ENCODE data around the gene RASAL3.

GRCh38 chr19:15424121-15424520, 40.2 kb downstream of the RASAL3 start:
- no peak for TF ChIP-seq YY1 (IDR thresholded peaks at IDR 0.05; ENCODE audit: extremely low read depth, insufficient replicate concordance, low read depth, low read length)
- no peak for TF ChIP-seq SIN3A (IDR thresholded peaks at IDR 0.05; ENCODE audit: low read depth)
- TF ChIP-seq EZH2phosphoT487 (IDR thresholded peaks at IDR 0.05; ENCODE audit: borderline replicate concordance): no peak
- TF ChIP-seq EZH2 (IDR thresholded peaks at IDR 0.05): no peak
- no peak for TF ChIP-seq CTCF (IDR thresholded peaks at IDR 0.05 in 2 of 3, conservative IDR thresholded peaks at IDR 0.05 in 1 of 3; ENCODE audit: borderline replicate concordance in 1 of 3, insufficient read depth in 1 of 3, low read depth in 2 of 3, low read length in 2 of 3)
- TF ChIP-seq POLR2A (IDR thresholded peaks at IDR 0.05; ENCODE audit: borderline replicate concordance, extremely low read depth, insufficient read depth, insufficient read length): no peak
- no peak for TF ChIP-seq SP1 (IDR thresholded peaks at IDR 0.05; ENCODE audit: low read depth)
- no peak for TF ChIP-seq RAD21 (IDR thresholded peaks at IDR 0.05; ENCODE audit: low read depth)
- no peak for TF ChIP-seq REST (IDR thresholded peaks at IDR 0.05; ENCODE audit: low read depth)
- no peak for TF ChIP-seq ZNF274 (IDR thresholded peaks at IDR 0.05; ENCODE audit: low read depth, low read length)
- TF ChIP-seq MAX (IDR thresholded peaks at IDR 0.05): no peak
- no peak for TF ChIP-seq FOSL1 (IDR thresholded peaks at IDR 0.05; ENCODE audit: low read depth)
